GM18508 (cell line): ENCODE data around the gene GGNBP2.

Experiments used
- ATAC-seq: cut with Tn5 transposase; IDR thresholded peaks from one replicate; pipeline ENCODE4 v1.9.1; 2021; ENCODE audit warnings: moderate number of reproducible peaks; ENCODE audit not compliant: insufficient read depth, unreplicated experiment

The GGNBP2 gene

DNA sequence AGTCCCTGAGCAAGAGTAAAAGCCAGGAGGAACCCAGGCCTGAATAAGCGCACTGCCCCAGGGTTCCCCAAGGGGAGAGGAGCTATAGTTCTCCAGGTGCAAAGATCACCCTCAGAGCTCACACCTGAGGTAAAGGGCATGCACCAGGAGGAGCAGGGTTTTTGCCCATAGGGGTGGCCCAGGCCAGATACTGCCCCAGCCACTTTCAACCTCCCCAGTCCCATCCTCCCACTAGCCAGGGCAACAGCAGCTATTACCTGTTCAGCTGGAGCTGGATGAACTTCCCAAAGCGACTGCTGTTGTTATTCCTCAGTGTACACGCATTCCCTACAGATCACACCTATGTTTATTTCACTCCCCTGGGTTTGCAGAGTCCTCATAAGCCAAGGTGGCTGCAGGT is 29.9 kb upstream of the GGNBP2 start:
- ATAC-seq: no peak

GRCh38 chr17:36515837-36516236 is 28.9 kb upstream of the GGNBP2 start:
- no peak for ATAC-seq

GRCh38 chr17:36523113-36523512 is 21.6 kb upstream of the GGNBP2 start:
- ATAC-seq: no peak

DNA sequence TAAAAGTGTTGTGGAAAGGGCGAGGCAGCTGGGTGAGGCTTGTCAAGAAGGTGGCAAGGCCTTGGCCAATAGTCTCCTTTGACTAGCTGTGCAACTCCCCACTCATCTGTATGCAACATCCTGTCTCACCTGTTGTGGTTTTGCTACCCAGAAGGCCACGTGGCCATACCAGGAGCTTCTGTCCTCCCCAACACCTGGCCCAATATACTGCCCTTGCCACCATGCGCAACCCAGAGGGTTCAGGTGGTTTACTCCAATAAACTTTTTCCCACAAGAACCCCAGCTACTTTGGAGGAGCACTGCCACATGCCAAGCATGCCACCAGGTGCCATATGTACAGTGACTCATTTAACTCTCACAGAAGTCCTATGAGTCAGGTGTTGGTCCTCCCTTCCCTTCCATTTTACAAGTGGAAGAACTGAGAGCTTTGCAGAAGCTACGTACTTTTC is 20.3 kb upstream of the GGNBP2 start:
- no peak for ATAC-seq

DNA sequence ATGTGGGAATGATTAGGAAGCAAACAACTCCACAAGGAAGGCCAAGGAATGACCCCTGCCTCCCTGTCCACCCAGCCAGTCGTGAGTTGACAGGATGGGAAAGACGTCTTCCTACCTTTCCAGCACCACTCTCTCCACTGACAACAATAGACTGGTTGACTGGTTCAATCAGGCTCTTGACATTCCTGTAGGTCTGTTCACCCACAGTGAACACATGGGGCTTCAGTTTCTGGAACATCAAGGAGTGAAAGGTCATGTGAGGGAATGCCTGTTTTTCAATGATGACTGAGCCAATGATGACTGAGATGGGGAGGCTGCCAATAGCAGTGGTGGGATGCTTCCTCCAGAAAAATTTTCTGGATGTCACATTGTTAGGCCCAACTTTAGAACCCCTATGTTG is 19.6 kb upstream of the GGNBP2 start:
- ATAC-seq: no peak

DNA sequence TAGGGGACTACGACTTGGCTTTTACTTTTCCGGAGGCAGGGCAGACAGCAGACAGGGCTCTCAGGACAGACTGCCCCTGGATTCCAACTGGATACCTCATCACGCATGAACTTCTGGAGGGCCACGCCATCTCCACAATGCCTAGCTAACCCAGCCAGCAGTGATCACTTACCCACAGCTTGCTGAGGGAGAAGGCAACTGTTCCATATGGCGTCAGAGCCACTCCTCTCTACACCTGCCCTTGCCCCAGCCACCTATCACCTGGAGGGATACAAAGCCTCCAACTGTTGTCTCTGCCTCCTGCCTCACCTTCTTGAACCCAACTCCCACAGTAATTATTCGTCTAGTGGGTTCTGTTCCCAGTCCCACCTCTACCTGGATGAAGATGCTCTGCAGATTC is 18.8 kb upstream of the GGNBP2 start:
- ATAC-seq: no peak

GRCh38 chr17:36527621-36528250 is 17.0 kb upstream of the GGNBP2 start:
- ATAC-seq: no peak

DNA sequence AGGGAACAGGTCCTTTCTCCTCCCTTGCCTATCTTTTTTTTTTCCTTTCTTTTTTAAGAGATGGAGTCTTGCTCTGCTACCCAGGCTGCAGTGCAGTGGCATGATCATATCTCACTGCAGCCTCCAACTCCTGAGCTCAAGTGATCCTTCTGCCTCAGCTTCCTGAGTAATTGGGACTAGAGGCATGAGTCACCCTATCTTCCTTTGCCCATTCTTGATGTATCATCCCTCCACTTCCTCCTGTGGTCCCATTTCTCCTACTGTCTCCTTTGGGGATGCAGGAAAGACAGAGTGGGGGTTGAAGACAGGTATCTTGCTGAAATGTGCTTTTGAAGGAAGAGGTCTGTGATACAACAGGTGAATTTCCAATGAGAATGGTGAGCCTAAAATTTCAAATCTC is 15.6 kb upstream of the GGNBP2 start:
- ATAC-seq: no peak

- ATAC-seq: no peak
These were observed 12.2 kb upstream of the GGNBP2 start for GRCh38 chr17:36532435-36532975.

DNA sequence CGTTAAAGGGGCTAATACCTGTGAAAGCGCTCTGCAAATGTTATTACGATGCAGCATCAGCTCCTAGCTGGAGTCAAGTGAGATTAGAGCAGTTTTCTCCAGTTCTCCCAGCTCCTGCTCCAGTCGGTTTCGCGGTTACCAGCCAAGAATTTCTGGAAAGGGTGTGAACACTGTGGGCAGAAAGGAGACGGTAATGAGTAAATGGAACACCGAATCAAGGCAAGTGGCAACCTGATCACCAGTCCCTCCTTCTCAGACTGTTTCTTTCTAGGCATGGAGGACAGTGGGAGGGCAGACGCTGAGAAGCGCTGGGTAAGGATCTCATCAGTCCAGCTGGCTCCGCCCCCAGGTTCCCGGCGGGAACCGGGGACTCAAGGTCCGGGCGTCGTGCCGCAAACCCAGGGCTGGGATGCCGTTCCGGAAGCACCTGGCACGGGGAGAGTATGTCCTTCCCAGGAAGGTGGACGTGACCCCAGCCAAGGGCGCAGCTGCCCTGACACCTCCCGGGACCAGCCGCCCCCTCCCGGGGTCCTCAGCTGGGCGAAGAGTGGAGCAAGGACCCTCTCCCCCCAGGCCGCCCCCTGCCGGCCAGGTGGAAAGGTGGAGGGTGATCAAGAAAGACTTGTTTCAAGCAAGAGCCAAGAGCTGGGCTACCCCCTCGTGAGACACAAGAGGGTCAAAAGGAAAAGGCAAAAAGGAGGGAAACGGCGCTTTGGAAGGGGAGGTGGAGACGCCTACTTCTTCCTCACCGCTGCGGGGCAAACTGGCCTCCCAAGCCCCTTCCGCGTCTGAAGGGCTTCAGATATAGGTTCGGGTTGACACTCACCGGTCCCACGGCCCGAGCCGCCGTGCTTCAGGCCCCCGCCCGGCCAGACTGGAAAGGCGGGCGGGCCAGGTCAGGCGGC is 10.5 kb upstream of the GGNBP2 start:
- ATAC-seq: no peak

DNA sequence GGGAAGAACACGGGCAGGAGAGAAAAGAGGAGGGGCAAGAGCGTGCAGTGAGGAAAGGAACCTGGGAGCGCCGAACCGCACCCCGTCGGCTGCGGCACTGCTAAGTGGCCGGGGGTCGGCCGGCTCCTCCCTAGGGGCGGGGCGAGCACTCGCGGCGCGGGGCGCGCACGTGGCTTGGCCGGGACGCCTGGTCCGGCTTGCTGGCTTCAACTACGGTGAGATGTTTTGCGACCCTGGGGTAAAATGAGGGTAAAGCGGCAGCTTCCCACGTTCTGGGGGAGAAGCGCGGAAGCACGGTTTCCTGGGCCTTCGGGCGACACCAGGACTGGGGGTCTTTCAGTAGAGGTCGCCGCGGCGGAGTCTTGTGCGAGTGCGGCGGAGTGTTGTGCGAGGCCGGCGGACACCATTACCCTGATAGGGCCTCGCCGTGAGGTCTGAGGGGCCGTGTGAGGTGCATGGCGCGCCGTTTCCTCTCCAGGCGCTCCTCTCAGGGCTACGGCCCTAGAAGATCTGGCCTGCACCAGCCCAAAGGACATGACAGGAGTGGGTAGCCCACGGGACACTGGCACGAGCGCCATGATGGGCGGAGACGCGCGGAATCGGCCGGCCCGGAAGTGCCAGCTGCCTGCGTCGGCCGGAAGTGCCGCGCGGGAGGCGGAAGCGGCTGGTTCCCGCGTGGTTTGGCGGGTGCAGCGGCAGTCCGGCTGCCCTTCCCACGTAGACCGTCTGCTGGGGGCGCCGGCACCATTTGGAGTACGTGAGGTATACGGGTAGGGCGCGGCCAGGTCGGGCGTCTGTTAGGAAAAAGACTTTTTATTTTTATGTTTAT is 9.7 kb upstream of the GGNBP2 start, which contains the start of the genes MYO19 and PIGW:
MYO19 (minus strand) TSS at position 29 of the 829 bp plus-strand sequence. CDS start 2,330 bp downstream, outside the sequence.
PIGW (plus strand) TSS at position 148 of the 829 bp plus-strand sequence. CDS start 2,115 bp downstream, outside the sequence.
- ATAC-seq: no peak

GRCh38 chr17:36535669-36536081 is 9.0 kb upstream of the GGNBP2 start:
- no peak for ATAC-seq

DNA sequence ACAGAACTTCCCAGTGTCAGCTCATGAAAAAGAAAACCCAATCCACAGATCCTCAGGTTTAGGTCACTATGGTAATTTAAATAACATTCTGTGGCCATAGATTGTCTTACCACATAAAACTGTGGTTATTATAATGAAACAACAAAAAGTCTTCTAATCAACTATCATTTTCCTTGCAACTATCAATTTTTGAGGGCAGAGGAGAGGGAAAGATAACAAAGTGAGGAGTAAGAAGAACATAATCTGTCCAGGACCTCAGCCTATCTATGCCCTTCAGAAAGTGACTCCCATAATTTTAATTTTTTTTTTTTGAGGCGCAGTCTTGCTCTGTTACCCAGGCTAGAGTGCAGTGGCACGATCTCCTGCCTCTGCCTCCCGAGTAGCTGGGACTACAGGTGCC is 4.0 kb upstream of the GGNBP2 start:
- no peak for ATAC-seq

DNA sequence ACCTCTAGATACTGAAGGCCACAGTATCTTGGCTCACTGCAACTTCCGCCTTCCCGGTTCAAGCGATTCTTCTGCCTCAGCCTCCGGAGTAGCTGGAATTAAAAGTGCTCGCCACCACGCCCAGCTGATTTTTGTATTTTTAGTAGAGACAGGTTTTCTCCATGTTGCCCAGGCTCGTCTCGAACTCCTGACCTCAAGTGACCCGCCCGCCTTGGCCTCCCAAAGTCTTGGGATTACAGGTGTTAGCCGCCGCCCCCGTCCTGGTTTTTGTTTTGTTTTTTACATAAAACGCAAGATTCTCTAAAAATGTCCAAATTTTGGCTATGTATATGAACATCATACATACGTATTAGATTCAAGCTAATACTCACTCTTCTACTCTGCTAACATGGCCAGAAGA is 2.0 kb upstream of the GGNBP2 start:
- ATAC-seq: no peak

- no peak for ATAC-seq
These were observed 744 bp upstream of the GGNBP2 start for GRCh38 chr17:36544044-36544306.

DNA sequence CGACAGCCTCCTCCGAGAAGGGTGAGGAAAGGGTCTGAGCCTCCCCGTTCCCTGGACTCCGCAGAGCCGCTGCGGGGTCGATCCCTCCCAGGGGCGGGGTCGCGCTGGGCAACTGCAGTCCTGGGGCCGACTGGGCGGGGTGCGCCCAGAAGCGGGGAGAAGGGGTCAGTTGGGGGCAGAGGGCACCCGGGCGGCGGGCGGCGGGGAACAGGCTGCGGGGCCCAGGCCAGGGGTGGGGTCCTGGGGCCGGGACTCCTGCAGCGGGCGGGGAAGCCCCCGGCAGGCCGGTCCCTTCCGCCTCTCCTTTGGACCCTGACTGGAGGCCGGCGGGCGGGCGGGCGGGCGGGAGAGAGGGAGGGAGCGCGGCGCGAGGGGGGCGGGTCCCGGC is 352 bp downstream of the GGNBP2 start:
- ATAC-seq: no peak

GRCh38 chr17:36545465-36546417 is 1.0 kb downstream of the GGNBP2 start:
- ATAC-seq: no peak

- ATAC-seq: no peak
These were observed 1.8 kb downstream of the GGNBP2 start for GRCh38 chr17:36546418-36547093.

GRCh38 chr17:36547776-36548175 is 3.1 kb downstream of the GGNBP2 start:
- ATAC-seq: no peak
